HepG2 (cell line): ENCODE data around the gene GALNT9.

ENCODE experiments used
- ELK4 ChIP-seq: sonication (generic); formaldehyde crosslinking; IDR thresholded peaks from 2 replicates; pipeline ENCODE4 v1.9.0; 2021; ENCODE audit warnings: missing genetic modification reagents, borderline replicate concordance
- RAD21 ChIP-seq: fragments of 450-650 bp; formaldehyde crosslinking; IDR thresholded peaks from 2 replicates; pipeline ENCODE4 v1.5.0; 2020; ENCODE audit warnings: mild to moderate bottlenecking
- SRF ChIP-seq: IDR thresholded peaks from 2 replicates; pipeline ENCODE4 v1.6.1; 2011; ENCODE audit warnings: mild to moderate bottlenecking, low read depth, low read length, moderate library complexity
- TAF15 ChIP-seq: fragments of 200-400 bp; formaldehyde crosslinking; IDR thresholded peaks from one replicate; pipeline ENCODE4 v1.6.1; 2018; ENCODE audit warnings: mild to moderate bottlenecking, low read depth, low read length; ENCODE audit not compliant: poor library complexity, severe bottlenecking
- ZNF121 ChIP-seq: sonication (generic); formaldehyde crosslinking; IDR thresholded peaks from 2 replicates; pipeline ENCODE4 v1.5.0; 2020; ENCODE audit warnings: mild to moderate bottlenecking, missing genetic modification reagents
- ZNF350 ChIP-seq: sonication (generic); formaldehyde crosslinking; IDR thresholded peaks from 2 replicates; pipeline ENCODE4 v1.4.0; 2020; ENCODE audit warnings: mild to moderate bottlenecking, low read depth, missing genetic modification reagents, borderline replicate concordance
- ZNF740 ChIP-seq: sonication (generic); formaldehyde crosslinking; IDR thresholded peaks from 2 replicates; pipeline ENCODE4 v1.4.0; 2020; ENCODE audit warnings: missing genetic modification reagents
- TF ChIP-seq, protein P1 (sequence below): sonication (generic); formaldehyde crosslinking; IDR thresholded peaks from 2 replicates; pipeline ENCODE4 v1.5.0; 2020; ENCODE audit warnings: mild to moderate bottlenecking, missing genetic modification reagents, moderate library complexity
- TF ChIP-seq, protein P2 (sequence below): sonication (generic); formaldehyde crosslinking; IDR thresholded peaks from 2 replicates; pipeline ENCODE4 v1.5.1; 2020; ENCODE audit warnings: mild to moderate bottlenecking, moderate library complexity, missing genetic modification reagents

- no peak for TF ChIP-seq SRF
- TF ChIP-seq, protein P1, sequence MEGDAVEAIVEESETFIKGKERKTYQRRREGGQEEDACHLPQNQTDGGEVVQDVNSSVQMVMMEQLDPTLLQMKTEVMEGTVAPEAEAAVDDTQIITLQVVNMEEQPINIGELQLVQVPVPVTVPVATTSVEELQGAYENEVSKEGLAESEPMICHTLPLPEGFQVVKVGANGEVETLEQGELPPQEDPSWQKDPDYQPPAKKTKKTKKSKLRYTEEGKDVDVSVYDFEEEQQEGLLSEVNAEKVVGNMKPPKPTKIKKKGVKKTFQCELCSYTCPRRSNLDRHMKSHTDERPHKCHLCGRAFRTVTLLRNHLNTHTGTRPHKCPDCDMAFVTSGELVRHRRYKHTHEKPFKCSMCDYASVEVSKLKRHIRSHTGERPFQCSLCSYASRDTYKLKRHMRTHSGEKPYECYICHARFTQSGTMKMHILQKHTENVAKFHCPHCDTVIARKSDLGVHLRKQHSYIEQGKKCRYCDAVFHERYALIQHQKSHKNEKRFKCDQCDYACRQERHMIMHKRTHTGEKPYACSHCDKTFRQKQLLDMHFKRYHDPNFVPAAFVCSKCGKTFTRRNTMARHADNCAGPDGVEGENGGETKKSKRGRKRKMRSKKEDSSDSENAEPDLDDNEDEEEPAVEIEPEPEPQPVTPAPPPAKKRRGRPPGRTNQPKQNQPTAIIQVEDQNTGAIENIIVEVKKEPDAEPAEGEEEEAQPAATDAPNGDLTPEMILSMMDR, result no peak
- TF ChIP-seq, protein P2, sequence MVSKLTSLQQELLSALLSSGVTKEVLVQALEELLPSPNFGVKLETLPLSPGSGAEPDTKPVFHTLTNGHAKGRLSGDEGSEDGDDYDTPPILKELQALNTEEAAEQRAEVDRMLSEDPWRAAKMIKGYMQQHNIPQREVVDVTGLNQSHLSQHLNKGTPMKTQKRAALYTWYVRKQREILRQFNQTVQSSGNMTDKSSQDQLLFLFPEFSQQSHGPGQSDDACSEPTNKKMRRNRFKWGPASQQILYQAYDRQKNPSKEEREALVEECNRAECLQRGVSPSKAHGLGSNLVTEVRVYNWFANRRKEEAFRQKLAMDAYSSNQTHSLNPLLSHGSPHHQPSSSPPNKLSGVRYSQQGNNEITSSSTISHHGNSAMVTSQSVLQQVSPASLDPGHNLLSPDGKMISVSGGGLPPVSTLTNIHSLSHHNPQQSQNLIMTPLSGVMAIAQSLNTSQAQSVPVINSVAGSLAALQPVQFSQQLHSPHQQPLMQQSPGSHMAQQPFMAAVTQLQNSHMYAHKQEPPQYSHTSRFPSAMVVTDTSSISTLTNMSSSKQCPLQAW, result no peak
- TF ChIP-seq ELK4 (CRISPR knock-in tag), result no peak
- no peak for TF ChIP-seq TAF15
- TF ChIP-seq RAD21 (CRISPR knock-in tag), result no peak
- no peak for TF ChIP-seq ZNF740 (CRISPR knock-in tag)
- TF ChIP-seq ZNF350 (CRISPR knock-in tag), result no peak
- TF ChIP-seq ZNF121 (CRISPR knock-in tag), result no peak
Observed at GRCh38 chr12:132200800-132201199, 128.6 kb downstream of the GALNT9 start.
